ENCODE results near the gene IRF4. TPM values are rescaled to one million over a fixed set of nuclear protein-coding genes. Genes with fewer than 3 reads are reported as not detected.

The IRF4 gene
- total RNA-seq, 4 donors from 2014 or later, result 0.54 to 2.3 (median 1.3) TPM

GRCh38 chr6:353642-354614 lies 37.6 kb upstream of the IRF4 start:
- intact Hi-C loops (cut with DNase I), result no loop called here
- Histone ChIP-seq H3K4me3 (replicated peaks in 1 of 3) (no peak overlapping the region), H3K9me3 (no peaks in the 10 kb centered on the region), H3K36me3 (peaks cover 3 to 10% of the 10 kb centered on the region in 2 donors), H3K27ac (no peak overlapping the region), H3K4me1 (no peaks in the 10 kb centered on the region), H3K27me3 (no peaks in the 10 kb centered on the region)
- TF ChIP-seq, protein P1, sequence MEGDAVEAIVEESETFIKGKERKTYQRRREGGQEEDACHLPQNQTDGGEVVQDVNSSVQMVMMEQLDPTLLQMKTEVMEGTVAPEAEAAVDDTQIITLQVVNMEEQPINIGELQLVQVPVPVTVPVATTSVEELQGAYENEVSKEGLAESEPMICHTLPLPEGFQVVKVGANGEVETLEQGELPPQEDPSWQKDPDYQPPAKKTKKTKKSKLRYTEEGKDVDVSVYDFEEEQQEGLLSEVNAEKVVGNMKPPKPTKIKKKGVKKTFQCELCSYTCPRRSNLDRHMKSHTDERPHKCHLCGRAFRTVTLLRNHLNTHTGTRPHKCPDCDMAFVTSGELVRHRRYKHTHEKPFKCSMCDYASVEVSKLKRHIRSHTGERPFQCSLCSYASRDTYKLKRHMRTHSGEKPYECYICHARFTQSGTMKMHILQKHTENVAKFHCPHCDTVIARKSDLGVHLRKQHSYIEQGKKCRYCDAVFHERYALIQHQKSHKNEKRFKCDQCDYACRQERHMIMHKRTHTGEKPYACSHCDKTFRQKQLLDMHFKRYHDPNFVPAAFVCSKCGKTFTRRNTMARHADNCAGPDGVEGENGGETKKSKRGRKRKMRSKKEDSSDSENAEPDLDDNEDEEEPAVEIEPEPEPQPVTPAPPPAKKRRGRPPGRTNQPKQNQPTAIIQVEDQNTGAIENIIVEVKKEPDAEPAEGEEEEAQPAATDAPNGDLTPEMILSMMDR (IDR thresholded peaks at IDR 0.05), result no peak
- TF ChIP-seq POLR2A (IDR thresholded peaks at IDR 0.05), result no peak
- no peak for DNase-seq
- 82 to 86% methylated on average over 18 of the region's 18 CpGs for WGBS, 2 donors

GRCh38 chr6:354631-355280 lies 36.8 kb upstream of the IRF4 start:
- 90% methylated on average over 15 of the region's 15 CpGs for WGBS, 2 donors
- DNase-seq, result no peak
- H3K36me3 ChIP-seq, result peaks cover 1 to 2% of the 10 kb centered on the region in 2 donors
- TF ChIP-seq, protein P1 (IDR thresholded peaks at IDR 0.05), result no peak
- TF ChIP-seq POLR2A (IDR thresholded peaks at IDR 0.05), result no peak
- H3K4me1 ChIP-seq, result no peaks in the 10 kb centered on the region
- intact Hi-C loops (cut with DNase I), result no loop called here
- no peak overlapping the region for H3K27ac ChIP-seq
- H3K9me3 ChIP-seq, result no peaks in the 10 kb centered on the region
- no peaks in the 10 kb centered on the region for H3K27me3 ChIP-seq
- H3K4me3 ChIP-seq (replicated peaks in 1 of 3), result no peak overlapping the region

GRCh38 chr6:355373-356208 lies 36.0 kb upstream of the IRF4 start:
- DNase-seq, result no peak

DNA sequence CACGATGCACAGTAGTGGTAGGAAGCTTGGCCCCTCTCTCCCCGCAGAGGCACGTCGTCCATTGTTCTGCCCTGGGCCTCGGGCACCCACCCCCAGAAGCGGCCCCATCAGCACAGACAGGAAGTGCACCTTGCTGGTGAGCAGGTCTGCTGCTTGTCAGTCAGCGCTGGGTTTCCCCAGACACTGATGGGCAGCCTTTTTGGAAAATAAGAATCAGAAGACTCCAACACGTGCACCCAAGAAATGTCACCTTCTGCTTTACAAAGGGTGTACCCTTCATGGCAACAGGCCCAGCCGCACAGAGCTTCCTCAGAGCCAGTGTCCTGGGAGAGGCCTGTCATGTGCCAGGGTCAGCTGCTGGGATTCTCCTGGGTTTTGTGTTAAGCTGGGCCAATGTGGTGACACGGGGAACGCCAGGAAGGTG lies 34.7 kb upstream of the IRF4 start:
- 91% methylated on average over 11 of the region's 11 CpGs for WGBS, 2 donors

More at GRCh38 chr6:355373-356208, 36.0 kb upstream of the IRF4 start:
- intact Hi-C loops (cut with DNase I), result no loop called here
- Histone ChIP-seq H3K36me3 (no peaks in the 10 kb centered on the region), H3K9me3 (no peaks in the 10 kb centered on the region), H3K27ac (no peak overlapping the region), H3K4me3 (replicated peaks in 1 of 3) (no peak overlapping the region), H3K27me3 (no peaks in the 10 kb centered on the region), H3K4me1 (no peaks in the 10 kb centered on the region)
- 76 to 82% methylated on average over 9 of the region's 9 CpGs for WGBS, 2 donors
- no peak for TF ChIP-seq POLR2A (IDR thresholded peaks at IDR 0.05)
- TF ChIP-seq, protein P1 (IDR thresholded peaks at IDR 0.05), result no peak

More for the DNA sequence above, 34.7 kb upstream of the IRF4 start:
- H3K36me3 ChIP-seq, result no peaks in the 10 kb centered on the region
- TF ChIP-seq, protein P1 (IDR thresholded peaks at IDR 0.05), result no peak
- TF ChIP-seq POLR2A (IDR thresholded peaks at IDR 0.05), result no peak
- intact Hi-C loops (cut with DNase I), result no loop called here
- no peak overlapping the region for H3K4me3 ChIP-seq (replicated peaks in 1 of 3)
- no peaks in the 10 kb centered on the region for H3K27me3 ChIP-seq
- DNase-seq, result no peak
- no peaks in the 10 kb centered on the region for H3K9me3 ChIP-seq
- no peaks in the 10 kb centered on the region for H3K4me1 ChIP-seq
- H3K27ac ChIP-seq, result no peak overlapping the region
